Type B pancreatic cell (in vitro differentiated cells): ENCODE results near the gene ACTA1. TPM values are rescaled to one million over a fixed set of nuclear protein-coding genes. Genes with fewer than 3 reads are reported as not detected.
A peak's percentile ranks its signal among the peaks of the same experiment; 100 is the strongest.
"Not testable (repeated sequence)": the region's sequence is repeated elsewhere in the genome, so short reads cannot be mapped to it uniquely, and the experiment has no call there.

Source experiments
- DNase-seq: peaks from one replicate; pipeline ENCODE4 v3.0.0; 2021; ENCODE audit warnings: mixed read lengths; ENCODE audit not compliant: unreplicated experiment; ENCODE audit errors: extremely low spot score
- H3K27ac Mint-ChIP-seq: 2 replicates; pipeline ENCODE4 v1.8.0; 2021; ENCODE audit warnings: mild to moderate bottlenecking, mixed read lengths
- H3K27me3 Mint-ChIP-seq: 2 replicates; pipeline ENCODE4 v1.8.0; 2021; ENCODE audit warnings: mixed read lengths
- H3K36me3 Mint-ChIP-seq: 2 replicates; pipeline ENCODE4 v1.8.0; 2021; ENCODE audit warnings: mixed read lengths
- H3K4me1 Mint-ChIP-seq: one replicate; pipeline ENCODE4 v1.8.0; 2021; ENCODE audit warnings: mixed read lengths; ENCODE audit not compliant: unreplicated experiment
- H3K4me3 Mint-ChIP-seq: 2 replicates; pipeline ENCODE4 v1.8.0; 2021; ENCODE audit warnings: mild to moderate bottlenecking, mixed read lengths
- H3K9me3 Mint-ChIP-seq: 2 replicates; pipeline ENCODE4 v1.8.0; 2021; ENCODE audit warnings: mixed read lengths
- long read RNA-seq: library from polyadenylated mRNA; unstranded; transcript quantifications from one replicate; pipeline ENCODE4 v2.0.0, GENCODE V29; 2020
- total RNA-seq: library from RNA; stranded (reverse); gene quantifications from 2 replicates; pipeline ENCODE4 v1.2.1, GENCODE V29; 2021; ENCODE audit warnings: low replicate concordance
- TF ChIP-seq, protein P1 (sequence below): fragments of 200-600 bp; sonication (generic); conservative IDR thresholded peaks from 2 replicates; pipeline ENCODE4 v1.5.0; 2021; ENCODE audit warnings: antibody characterized with exemption, mild to moderate bottlenecking

The ACTA1 gene
- 0.55 and 1.9 TPM in 2 replicates for total RNA-seq
- long read RNA-seq, partial matches to known transcripts = 0 of 1 reads
- long read RNA-seq, other reads (novel, unspliced or antisense) = 0 of 1 reads

DNA sequence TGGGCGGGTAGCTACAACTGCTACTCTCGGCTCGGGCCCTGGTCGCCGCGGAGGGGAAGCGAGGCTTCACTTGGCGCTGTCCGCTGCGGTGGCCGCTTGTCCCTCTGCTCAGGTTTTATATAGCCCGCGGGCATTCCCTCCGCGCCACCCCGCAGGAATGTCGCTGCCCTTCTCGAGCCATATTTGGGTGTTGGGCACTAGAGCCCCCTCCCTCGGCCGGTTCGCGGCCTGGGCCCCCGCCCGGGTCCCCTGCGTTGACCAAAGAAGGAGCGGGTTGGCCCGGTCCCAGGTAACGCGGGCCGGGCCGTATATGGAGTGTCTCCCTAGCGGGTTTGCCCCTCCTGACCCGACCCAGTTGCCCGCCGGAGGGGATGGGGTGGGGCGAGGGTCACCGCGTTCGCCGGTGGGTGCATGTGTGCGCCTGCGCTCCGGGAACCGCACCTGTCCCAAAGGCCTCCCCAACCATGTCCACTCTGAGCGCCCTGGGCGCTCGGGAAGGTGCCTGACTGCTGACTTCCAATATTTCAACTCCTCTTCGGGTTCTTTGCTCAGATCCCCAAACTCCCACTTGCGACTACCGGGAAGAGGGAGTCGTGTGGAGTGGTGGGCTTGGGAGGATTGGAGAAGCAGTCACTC lies at the start of gene ACTA1:
Gene ACTA1 (minus strand): TSS at position 90 of the 636 bp plus-strand sequence. CDS start 979 bp downstream, outside the sequence.
- Mint-ChIP-seq H3K4me1 (peaks cover 9% of the 10 kb centered on the region), H3K27me3 (peaks cover 66% of the 10 kb centered on the region), H3K4me3 (peak within 1 kb of the TSS; percentile 73), H3K27ac (no peak within 1 kb of the TSS), H3K36me3 (peaks cover 3% of the 10 kb centered on the region), H3K9me3 (no peaks in the 10 kb centered on the region)
- TF ChIP-seq, protein P1, sequence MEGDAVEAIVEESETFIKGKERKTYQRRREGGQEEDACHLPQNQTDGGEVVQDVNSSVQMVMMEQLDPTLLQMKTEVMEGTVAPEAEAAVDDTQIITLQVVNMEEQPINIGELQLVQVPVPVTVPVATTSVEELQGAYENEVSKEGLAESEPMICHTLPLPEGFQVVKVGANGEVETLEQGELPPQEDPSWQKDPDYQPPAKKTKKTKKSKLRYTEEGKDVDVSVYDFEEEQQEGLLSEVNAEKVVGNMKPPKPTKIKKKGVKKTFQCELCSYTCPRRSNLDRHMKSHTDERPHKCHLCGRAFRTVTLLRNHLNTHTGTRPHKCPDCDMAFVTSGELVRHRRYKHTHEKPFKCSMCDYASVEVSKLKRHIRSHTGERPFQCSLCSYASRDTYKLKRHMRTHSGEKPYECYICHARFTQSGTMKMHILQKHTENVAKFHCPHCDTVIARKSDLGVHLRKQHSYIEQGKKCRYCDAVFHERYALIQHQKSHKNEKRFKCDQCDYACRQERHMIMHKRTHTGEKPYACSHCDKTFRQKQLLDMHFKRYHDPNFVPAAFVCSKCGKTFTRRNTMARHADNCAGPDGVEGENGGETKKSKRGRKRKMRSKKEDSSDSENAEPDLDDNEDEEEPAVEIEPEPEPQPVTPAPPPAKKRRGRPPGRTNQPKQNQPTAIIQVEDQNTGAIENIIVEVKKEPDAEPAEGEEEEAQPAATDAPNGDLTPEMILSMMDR = no peak
- no peak for DNase-seq

- H3K27me3 Mint-ChIP-seq = no peaks in the 10 kb centered on the region
- DNase-seq = no peak
- H3K4me3 Mint-ChIP-seq = no peak overlapping the region
- TF ChIP-seq, protein P1 = no peak
- peaks cover 35% of the 10 kb centered on the region for H3K36me3 Mint-ChIP-seq
- H3K4me1 Mint-ChIP-seq = no peaks in the 10 kb centered on the region
- H3K27ac Mint-ChIP-seq = no peak overlapping the region
- H3K9me3 Mint-ChIP-seq = no peaks in the 10 kb centered on the region
Measured at GRCh38 chr1:229482511-229482910, 48.6 kb upstream of the ACTA1 start.

DNA sequence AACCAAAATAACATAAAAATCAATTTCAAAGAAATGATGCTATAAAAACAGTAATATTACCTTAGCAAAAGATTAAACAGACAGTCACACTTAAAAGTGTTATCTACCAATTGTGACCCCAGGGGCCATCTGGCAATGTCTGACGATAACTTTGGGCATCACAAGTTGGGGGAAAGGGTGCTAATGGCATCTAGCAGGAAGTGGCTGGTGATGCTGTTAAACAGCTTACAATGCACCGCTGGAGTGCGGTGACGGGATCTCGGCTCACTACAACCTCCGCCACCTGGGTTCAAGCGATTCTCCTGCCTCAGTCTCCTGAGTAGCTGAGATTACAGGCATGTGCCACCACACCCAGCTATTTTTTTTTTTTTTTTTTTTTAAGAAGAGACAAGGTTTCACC lies 46.6 kb upstream of the ACTA1 start:
- H3K9me3 Mint-ChIP-seq = no peaks in the 10 kb centered on the region
- H3K4me1 Mint-ChIP-seq = no peaks in the 10 kb centered on the region
- peaks cover 31% of the 10 kb centered on the region for H3K36me3 Mint-ChIP-seq
- TF ChIP-seq, protein P1 = no peak
- H3K4me3 Mint-ChIP-seq = no peak overlapping the region
- DNase-seq = no peak
- no peaks in the 10 kb centered on the region for H3K27me3 Mint-ChIP-seq
- H3K27ac Mint-ChIP-seq = no peak overlapping the region

- Mint-ChIP-seq H3K4me1 (no peaks in the 10 kb centered on the region), H3K4me3 (no peak overlapping the region), H3K36me3 (peaks cover 31% of the 10 kb centered on the region), H3K9me3 (no peaks in the 10 kb centered on the region), H3K27me3 (no peaks in the 10 kb centered on the region), H3K27ac (no peak overlapping the region)
- no peak for DNase-seq
- TF ChIP-seq, protein P1 = no peak
Measured at GRCh38 chr1:229479660-229480399, 45.9 kb upstream of the ACTA1 start.

DNA sequence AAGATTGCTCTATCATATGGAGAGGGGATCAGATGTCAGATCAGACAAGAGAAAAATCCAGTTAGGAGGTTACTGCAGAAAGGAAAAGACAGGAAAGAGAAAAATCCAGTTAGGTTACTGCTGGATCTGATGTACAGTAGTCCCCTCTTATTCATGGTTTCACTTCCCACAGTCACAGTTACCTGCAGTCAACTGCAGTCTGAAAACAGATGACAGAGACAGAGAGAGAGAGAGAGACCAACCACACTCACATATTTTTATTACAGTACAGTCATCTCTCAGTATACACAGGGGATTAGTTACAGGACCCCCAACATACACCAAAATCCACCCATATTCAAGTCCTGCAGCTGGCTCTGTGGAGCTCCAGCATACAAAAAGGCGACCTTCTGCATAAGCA lies 45.0 kb upstream of the ACTA1 start:
- Mint-ChIP-seq H3K9me3 (no peaks in the 10 kb centered on the region), H3K4me1 (no peaks in the 10 kb centered on the region), H3K27ac (no peak overlapping the region), H3K4me3 (no peak overlapping the region), H3K27me3 (no peaks in the 10 kb centered on the region), H3K36me3 (peaks cover 36% of the 10 kb centered on the region)
- TF ChIP-seq, protein P1 = no peak
- no peak for DNase-seq

GRCh38 chr1:229475859-229476258 lies 42.0 kb upstream of the ACTA1 start:
- H3K4me3 Mint-ChIP-seq, DNase-seq, H3K27me3 Mint-ChIP-seq, H3K4me1 Mint-ChIP-seq, H3K9me3 Mint-ChIP-seq, H3K27ac Mint-ChIP-seq: not testable (repeated sequence)
- peaks cover 31% of the 10 kb centered on the region for H3K36me3 Mint-ChIP-seq
